SW 1271 (cell line): Measurements from ENCODE around the gene IFNB1.

Experiments used
- DNase-seq, 2 experiments: peaks; one replicate each; lab custom pipeline; 2025; lab: John Stamatoyannopoulos, UW

Gene IFNB1

GRCh38 chr9:21077781-21078180 lies at the start of gene IFNB1:
Gene IFNB1 (minus strand): TSS chr9:21077942. CDS start chr9:21077869, 73 bp downstream.
- DNase-seq: no peak

GRCh38 chr9:21121595-21122251 lies 44.0 kb upstream of the IFNB1 start:
- no peak for DNase-seq

- DNase-seq: no peak
Observed at GRCh38 chr9:21121079-21121478, 43.3 kb upstream of the IFNB1 start.

- DNase-seq: no peak
Observed at GRCh38 chr9:21119093-21119770, 41.5 kb upstream of the IFNB1 start.

GRCh38 chr9:21114311-21114710 lies 36.6 kb upstream of the IFNB1 start:
- no peak for DNase-seq

- DNase-seq: peak in 1 of 2 experiments; percentile 25
Observed at GRCh38 chr9:21110708-21111576, 33.2 kb upstream of the IFNB1 start.

GRCh38 chr9:21104787-21105186 lies 27.0 kb upstream of the IFNB1 start:
- no peak for DNase-seq

- no peak for DNase-seq
Observed at GRCh38 chr9:21102305-21102704, 24.6 kb upstream of the IFNB1 start.

GRCh38 chr9:21097817-21098216 lies 20.1 kb upstream of the IFNB1 start:
- no peak for DNase-seq

- no peak for DNase-seq
Observed at GRCh38 chr9:21096901-21097255, 19.1 kb upstream of the IFNB1 start.

- peak in 1 of 2 experiments; percentile 0 for DNase-seq
Observed at GRCh38 chr9:21096172-21096900, 18.6 kb upstream of the IFNB1 start.

GRCh38 chr9:21095561-21095960 lies 17.8 kb upstream of the IFNB1 start:
- no peak for DNase-seq

- no peak for DNase-seq
Observed at GRCh38 chr9:21086538-21086937, 8.8 kb upstream of the IFNB1 start.

- no peak for DNase-seq
Observed at GRCh38 chr9:21085005-21085404, 7.3 kb upstream of the IFNB1 start.

- DNase-seq: no peak
Observed at GRCh38 chr9:21084242-21084850, 6.6 kb upstream of the IFNB1 start.

GRCh38 chr9:21082671-21083070 lies 4.9 kb upstream of the IFNB1 start:
- no peak for DNase-seq

GRCh38 chr9:21081999-21082398 lies 4.3 kb upstream of the IFNB1 start:
- DNase-seq: no peak

GRCh38 chr9:21081451-21081850 lies 3.7 kb upstream of the IFNB1 start:
- DNase-seq: no peak

- no peak for DNase-seq
Observed at GRCh38 chr9:21080793-21081192, 3.1 kb upstream of the IFNB1 start.

- no peak for DNase-seq
Observed at GRCh38 chr9:21078702-21079101, 960 bp upstream of the IFNB1 start.

- DNase-seq: no peak
Observed at GRCh38 chr9:21075484-21075883, 2.3 kb downstream of the IFNB1 start.

- DNase-seq: no peak
Observed at GRCh38 chr9:21070906-21071305, 6.8 kb downstream of the IFNB1 start.
